Suprapubic skin (tissue), 4 donors: ENCODE results near the gene GJB4. TPM values are rescaled to one million over a fixed set of nuclear protein-coding genes. Genes with fewer than 3 reads are reported as not detected.

ENCODE experiments used
- DNase-seq, 2 donors: peaks; one replicate each; pipeline ENCODE4 v3.0.0-alpha.2; 2019; ENCODE audit warnings: low spot score in 2 of 2
- H3K27ac ChIP-seq: fragments of 200-600 bp; sonication (generic); one replicate; pipeline ENCODE4 v1.5.1; 2019
- H3K27me3 ChIP-seq: fragments of 200-600 bp; sonication (generic); one replicate; pipeline ENCODE4 v1.5.1; 2019
- H3K36me3 ChIP-seq: fragments of 200-600 bp; sonication (generic); one replicate; pipeline ENCODE4 v1.5.1; 2019
- H3K4me1 ChIP-seq: fragments of 200-600 bp; sonication (generic); one replicate; pipeline ENCODE4 v1.5.1; 2019
- H3K4me3 ChIP-seq: fragments of 200-600 bp; sonication (generic); one replicate; pipeline ENCODE4 v1.5.1; 2019; ENCODE audit warnings: mild to moderate bottlenecking
- H3K9me3 ChIP-seq: fragments of 200-600 bp; sonication (generic); one replicate; pipeline ENCODE4 v1.5.1; 2019
- EP300 ChIP-seq: sonication (generic); formaldehyde crosslinking; IDR thresholded peaks from one replicate; pipeline ENCODE4 v1.6.1; 2017; ENCODE audit warnings: antibody characterized with exemption
- POLR2A ChIP-seq, 2 donors: fragments of 450-650 bp; IDR thresholded peaks; one replicate each; pipeline ENCODE4 v1.6.1; 2017; ENCODE audit warnings: antibody characterized with exemption in 2 of 2, mild to moderate bottlenecking in 2 of 2, moderate library complexity in 2 of 2
- POLR2AphosphoS5 ChIP-seq, 3 donors: sonication (generic); formaldehyde crosslinking; IDR thresholded peaks; one replicate each; pipeline ENCODE4 v1.6.1; 2017; ENCODE audit warnings: antibody characterized with exemption in 3 of 3
- WGBS: methylation state at CpG from one replicate; pipeline ENCODE4 v1.1.5; 2018; 5-methylcytosine and 5-hydroxymethylcytosine counted together
- total RNA-seq, 4 donors: library from RNA; depleted of rRNA; stranded (reverse); fragments of >200 nt; gene quantifications; one replicate each; pipeline ENCODE4 v1.1.0, GENCODE V29; 2016
- TF ChIP-seq, protein P1 (sequence below), 2 donors: fragments of 200-600 bp in 1 of 2; fragments of 450-650 bp in 1 of 2; sonication (generic) in 1 of 2; IDR thresholded peaks; one replicate each; pipeline ENCODE4 v1.5.1; 2016 to 2019; ENCODE audit warnings: antibody characterized with exemption in 2 of 2, mild to moderate bottlenecking in 1 of 2, moderate library complexity in 1 of 2

The GJB4 gene
- total RNA-seq, 4 donors from 2014 or later: 13.7 to 41.4 (median 35.5) TPM

DNA sequence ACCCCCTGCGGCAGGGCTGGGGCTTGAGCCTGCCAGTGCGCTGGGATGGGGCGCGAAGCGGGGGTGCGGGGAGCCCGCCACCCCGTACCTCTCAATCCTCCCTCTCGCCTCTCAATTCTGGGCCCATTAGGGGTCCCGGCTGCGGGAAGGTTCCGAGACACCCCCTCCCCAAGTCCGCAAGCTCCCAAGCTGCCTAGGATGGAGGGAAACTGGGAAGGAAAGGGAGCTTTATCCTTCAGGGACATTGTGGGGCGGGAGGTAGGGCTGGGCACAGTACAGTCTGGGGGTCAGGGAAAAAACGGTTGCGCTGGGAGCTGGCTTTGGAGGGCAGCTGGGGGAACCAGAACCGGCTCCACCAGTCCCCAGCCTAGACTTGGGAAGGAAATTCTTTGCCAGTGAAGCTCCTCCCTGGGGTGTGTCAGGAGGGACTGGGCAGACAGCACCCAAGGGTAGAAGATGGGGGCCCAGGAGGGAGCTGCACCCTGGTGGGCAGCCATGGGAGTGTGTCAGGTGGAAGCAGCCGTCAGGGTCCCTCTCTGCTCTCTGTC lies 22.4 kb downstream of the GJB4 start:
- DNase-seq: peak; percentile 59 to 72
- H3K4me3 ChIP-seq: peak overlapping the region; percentile 58
- H3K36me3 ChIP-seq: peaks cover 7% of the 10 kb centered on the region
- peak overlapping the region; percentile 97 for H3K27ac ChIP-seq
- no peaks in the 10 kb centered on the region for H3K9me3 ChIP-seq
- WGBS: 2% methylated on average over 5 of the region's 18 CpGs
- peaks cover 22% of the 10 kb centered on the region for H3K27me3 ChIP-seq
- peaks cover 68% of the 10 kb centered on the region for H3K4me1 ChIP-seq
- TF ChIP-seq POLR2AphosphoS5 (IDR thresholded peaks at IDR 0.05) (no peak), EP300 (no peak), POLR2A (IDR thresholded peaks at IDR 0.05) (no peak)
- TF ChIP-seq, protein P1, sequence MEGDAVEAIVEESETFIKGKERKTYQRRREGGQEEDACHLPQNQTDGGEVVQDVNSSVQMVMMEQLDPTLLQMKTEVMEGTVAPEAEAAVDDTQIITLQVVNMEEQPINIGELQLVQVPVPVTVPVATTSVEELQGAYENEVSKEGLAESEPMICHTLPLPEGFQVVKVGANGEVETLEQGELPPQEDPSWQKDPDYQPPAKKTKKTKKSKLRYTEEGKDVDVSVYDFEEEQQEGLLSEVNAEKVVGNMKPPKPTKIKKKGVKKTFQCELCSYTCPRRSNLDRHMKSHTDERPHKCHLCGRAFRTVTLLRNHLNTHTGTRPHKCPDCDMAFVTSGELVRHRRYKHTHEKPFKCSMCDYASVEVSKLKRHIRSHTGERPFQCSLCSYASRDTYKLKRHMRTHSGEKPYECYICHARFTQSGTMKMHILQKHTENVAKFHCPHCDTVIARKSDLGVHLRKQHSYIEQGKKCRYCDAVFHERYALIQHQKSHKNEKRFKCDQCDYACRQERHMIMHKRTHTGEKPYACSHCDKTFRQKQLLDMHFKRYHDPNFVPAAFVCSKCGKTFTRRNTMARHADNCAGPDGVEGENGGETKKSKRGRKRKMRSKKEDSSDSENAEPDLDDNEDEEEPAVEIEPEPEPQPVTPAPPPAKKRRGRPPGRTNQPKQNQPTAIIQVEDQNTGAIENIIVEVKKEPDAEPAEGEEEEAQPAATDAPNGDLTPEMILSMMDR (IDR thresholded peaks at IDR 0.05): no peak

DNA sequence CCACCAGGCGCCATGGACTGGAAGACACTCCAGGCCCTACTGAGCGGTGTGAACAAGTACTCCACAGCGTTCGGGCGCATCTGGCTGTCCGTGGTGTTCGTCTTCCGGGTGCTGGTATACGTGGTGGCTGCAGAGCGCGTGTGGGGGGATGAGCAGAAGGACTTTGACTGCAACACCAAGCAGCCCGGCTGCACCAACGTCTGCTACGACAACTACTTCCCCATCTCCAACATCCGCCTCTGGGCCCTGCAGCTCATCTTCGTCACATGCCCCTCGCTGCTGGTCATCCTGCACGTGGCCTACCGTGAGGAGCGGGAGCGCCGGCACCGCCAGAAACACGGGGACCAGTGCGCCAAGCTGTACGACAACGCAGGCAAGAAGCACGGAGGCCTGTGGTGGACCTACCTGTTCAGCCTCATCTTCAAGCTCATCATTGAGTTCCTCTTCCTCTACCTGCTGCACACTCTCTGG lies 25.2 kb downstream of the GJB4 start:
- 86% methylated on average over 28 of the region's 28 CpGs for WGBS
- Histone ChIP-seq H3K4me3 (no peak overlapping the region), H3K27me3 (peaks cover 16% of the 10 kb centered on the region), H3K4me1 (peaks cover 56% of the 10 kb centered on the region), H3K36me3 (peaks cover 11% of the 10 kb centered on the region), H3K27ac (no peak overlapping the region), H3K9me3 (no peaks in the 10 kb centered on the region)
- DNase-seq: peak in 1 of 2 donors; percentile 56
- no peak for TF ChIP-seq POLR2A (IDR thresholded peaks at IDR 0.05)
- no peak for TF ChIP-seq EP300
- TF ChIP-seq, protein P1 (IDR thresholded peaks at IDR 0.05): no peak
- TF ChIP-seq POLR2AphosphoS5 (IDR thresholded peaks at IDR 0.05): no peak

DNA sequence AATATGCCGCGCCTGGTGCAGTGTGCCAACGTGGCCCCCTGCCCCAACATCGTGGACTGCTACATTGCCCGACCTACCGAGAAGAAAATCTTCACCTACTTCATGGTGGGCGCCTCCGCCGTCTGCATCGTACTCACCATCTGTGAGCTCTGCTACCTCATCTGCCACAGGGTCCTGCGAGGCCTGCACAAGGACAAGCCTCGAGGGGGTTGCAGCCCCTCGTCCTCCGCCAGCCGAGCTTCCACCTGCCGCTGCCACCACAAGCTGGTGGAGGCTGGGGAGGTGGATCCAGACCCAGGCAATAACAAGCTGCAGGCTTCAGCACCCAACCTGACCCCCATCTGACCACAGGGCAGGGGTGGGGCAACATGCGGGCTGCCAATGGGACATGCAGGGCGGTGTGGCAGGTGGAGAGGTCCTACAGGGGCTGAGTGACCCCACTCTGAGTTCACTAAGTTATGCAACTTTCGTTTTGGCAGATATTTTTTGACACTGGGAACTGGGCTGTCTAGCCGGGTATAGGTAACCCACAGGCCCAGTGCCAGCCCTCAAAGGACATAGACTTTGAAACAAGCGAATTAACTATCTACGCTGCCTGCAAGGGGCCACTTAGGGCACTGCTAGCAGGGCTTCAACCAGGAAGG lies 25.8 kb downstream of the GJB4 start:
- 81% methylated on average over 19 of the region's 22 CpGs for WGBS
- TF ChIP-seq, protein P1 (IDR thresholded peaks at IDR 0.05): no peak
- TF ChIP-seq EP300 (no peak), POLR2AphosphoS5 (IDR thresholded peaks at IDR 0.05) (no peak), POLR2A (IDR thresholded peaks at IDR 0.05) (no peak)
- Histone ChIP-seq H3K9me3 (no peaks in the 10 kb centered on the region), H3K27me3 (peaks cover 16% of the 10 kb centered on the region), H3K27ac (no peak overlapping the region), H3K4me3 (no peak overlapping the region), H3K4me1 (peaks cover 50% of the 10 kb centered on the region), H3K36me3 (peaks cover 11% of the 10 kb centered on the region)
- peak in 1 of 2 donors; percentile 53 for DNase-seq

DNA sequence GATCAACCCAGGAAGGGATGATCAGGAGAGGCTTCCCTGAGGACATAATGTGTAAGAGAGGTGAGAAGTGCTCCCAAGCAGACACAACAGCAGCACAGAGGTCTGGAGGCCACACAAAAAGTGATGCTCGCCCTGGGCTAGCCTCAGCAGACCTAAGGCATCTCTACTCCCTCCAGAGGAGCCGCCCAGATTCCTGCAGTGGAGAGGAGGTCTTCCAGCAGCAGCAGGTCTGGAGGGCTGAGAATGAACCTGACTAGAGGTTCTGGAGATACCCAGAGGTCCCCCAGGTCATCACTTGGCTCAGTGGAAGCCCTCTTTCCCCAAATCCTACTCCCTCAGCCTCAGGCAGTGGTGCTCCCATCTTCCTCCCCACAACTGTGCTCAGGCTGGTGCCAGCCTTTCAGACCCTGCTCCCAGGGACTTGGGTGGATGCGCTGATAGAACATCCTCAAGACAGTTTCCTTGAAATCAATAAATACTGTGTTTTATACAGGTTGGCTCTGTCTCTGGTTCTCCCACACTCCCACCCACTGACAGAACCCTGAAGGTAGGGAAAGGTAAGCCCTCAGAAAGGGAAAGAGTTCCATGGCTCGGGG lies 26.4 kb downstream of the GJB4 start:
- 30% methylated on average over 2 of the region's 4 CpGs for WGBS
- Histone ChIP-seq H3K27me3 (peaks cover 15% of the 10 kb centered on the region), H3K9me3 (no peaks in the 10 kb centered on the region), H3K4me1 (peaks cover 44% of the 10 kb centered on the region), H3K27ac (no peak overlapping the region), H3K4me3 (no peak overlapping the region), H3K36me3 (peaks cover 11% of the 10 kb centered on the region)
- TF ChIP-seq, protein P1 (IDR thresholded peaks at IDR 0.05): no peak
- TF ChIP-seq EP300 (no peak), POLR2A (IDR thresholded peaks at IDR 0.05) (no peak), POLR2AphosphoS5 (IDR thresholded peaks at IDR 0.05) (no peak)
- peak in 1 of 2 donors; percentile 45 for DNase-seq
